ENCODE results near the gene CCDC50. TPM values are rescaled to one million over a fixed set of nuclear protein-coding genes. Genes with fewer than 3 reads are reported as not detected.

The CCDC50 gene
- total RNA-seq, 1 experiment from 2014 or later, result 106 TPM

DNA sequence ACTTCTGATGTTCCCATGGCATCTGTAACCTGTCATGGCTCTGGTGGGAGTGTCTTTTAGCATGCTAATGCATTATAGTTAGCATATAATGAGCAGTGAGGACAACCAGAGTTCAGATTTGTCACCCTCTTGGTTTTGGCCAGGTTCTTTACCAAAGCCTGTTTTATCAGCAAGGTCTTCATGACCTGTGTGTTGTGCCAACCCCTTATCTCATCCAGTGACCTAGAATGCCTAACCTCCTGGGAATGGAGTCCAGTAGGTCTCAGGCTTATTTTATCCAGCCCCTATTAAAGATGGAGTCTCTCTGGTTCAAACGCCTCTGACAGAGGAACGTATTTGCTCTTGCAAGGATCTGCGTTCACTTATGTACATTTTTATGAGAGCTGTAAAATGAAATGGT is 61.4 kb downstream of the CCDC50 start:
- TF ChIP-seq, protein P1, sequence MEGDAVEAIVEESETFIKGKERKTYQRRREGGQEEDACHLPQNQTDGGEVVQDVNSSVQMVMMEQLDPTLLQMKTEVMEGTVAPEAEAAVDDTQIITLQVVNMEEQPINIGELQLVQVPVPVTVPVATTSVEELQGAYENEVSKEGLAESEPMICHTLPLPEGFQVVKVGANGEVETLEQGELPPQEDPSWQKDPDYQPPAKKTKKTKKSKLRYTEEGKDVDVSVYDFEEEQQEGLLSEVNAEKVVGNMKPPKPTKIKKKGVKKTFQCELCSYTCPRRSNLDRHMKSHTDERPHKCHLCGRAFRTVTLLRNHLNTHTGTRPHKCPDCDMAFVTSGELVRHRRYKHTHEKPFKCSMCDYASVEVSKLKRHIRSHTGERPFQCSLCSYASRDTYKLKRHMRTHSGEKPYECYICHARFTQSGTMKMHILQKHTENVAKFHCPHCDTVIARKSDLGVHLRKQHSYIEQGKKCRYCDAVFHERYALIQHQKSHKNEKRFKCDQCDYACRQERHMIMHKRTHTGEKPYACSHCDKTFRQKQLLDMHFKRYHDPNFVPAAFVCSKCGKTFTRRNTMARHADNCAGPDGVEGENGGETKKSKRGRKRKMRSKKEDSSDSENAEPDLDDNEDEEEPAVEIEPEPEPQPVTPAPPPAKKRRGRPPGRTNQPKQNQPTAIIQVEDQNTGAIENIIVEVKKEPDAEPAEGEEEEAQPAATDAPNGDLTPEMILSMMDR (conservative IDR thresholded peaks at IDR 0.05), result no peak
- TF ChIP-seq EZH2 (IDR thresholded peaks at IDR 0.05; ENCODE audit: low read depth), result no peak
- no peak overlapping the region for H2AFZ ChIP-seq
- no peaks in the 10 kb centered on the region for H3K4me1 ChIP-seq (replicated peaks; ENCODE audit: insufficient read depth)
- peaks cover 27% of the 10 kb centered on the region for H3K36me3 ChIP-seq (ENCODE audit: low read depth)
- no peak for DNase-seq
- ChIA-PET POLR2A (ENCODE audit: unreplicated experiment) (no interaction called here), CTCF (no interaction called here)
- BruUV-seq (replicated peaks), result no TSS peak
- no peaks in the 10 kb centered on the region for H3K79me2 ChIP-seq (ENCODE audit: low read depth)
- H3K4me2 ChIP-seq, result no peak overlapping the region
- intact Hi-C loops (cut with micrococcal nuclease; ENCODE audit: unreplicated experiment), result no loop called here
- H3K27me3 ChIP-seq (ENCODE audit: insufficient read depth, low read depth), result no peaks in the 10 kb centered on the region
- no peaks in the 10 kb centered on the region for H3K9me2 ChIP-seq (ENCODE audit: insufficient read depth)
- no peak overlapping the region for H3K4me3 ChIP-seq
- no peaks in the 10 kb centered on the region for H4K20me1 ChIP-seq (ENCODE audit: insufficient read depth)
- no peaks in the 10 kb centered on the region for H3K9me3 ChIP-seq (ENCODE audit: insufficient read depth, low read depth)
- H3F3A ChIP-seq (ENCODE audit: insufficient read depth, low read depth), result no peaks in the 10 kb centered on the region
- H3K27ac ChIP-seq, result no peak overlapping the region

DNA sequence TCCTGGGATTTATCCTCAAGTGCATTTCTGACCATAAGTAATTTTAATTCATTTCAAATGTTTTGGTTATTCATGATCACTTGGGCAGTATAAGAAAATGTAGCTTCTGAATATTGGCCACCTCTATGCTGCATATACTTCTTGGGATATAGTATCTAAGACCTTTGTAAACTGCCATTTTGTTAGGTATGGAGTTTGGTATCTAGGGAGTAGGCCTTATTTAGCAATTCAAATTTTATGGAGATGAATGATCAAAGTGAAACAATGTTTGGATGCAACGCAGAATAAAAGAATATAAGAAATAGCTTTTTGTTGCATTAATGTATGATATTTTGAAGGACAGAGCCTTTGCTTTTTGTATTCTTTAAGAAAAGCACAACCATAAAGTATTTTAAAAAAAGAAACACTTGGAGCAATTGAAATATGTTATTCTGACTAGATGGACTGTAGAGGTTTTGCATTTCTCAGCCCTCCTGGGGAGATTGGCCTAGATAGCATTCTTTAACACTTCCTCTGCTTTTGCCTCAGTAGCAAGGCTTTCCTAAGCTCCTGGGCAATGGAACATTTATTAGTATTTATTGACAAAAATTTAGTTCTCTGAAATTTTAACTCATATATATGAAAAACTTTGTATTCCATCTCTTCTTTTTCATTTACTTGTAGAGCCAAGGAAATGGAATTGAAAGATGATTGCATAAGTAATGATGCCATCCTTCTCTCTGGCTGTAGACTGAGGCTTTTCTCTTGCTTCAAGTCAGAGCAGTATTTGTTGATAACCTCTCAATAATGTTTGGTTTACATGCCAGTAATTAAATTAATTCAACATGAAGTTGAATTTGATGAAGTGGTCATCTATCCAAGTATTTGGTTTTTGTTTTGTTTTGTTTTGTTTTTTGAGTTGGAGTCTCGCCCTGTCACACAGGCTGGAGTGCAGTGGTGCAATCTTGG is 62.9 kb downstream of the CCDC50 start:
- DNase-seq, result no peak
- Histone ChIP-seq H3F3A (ENCODE audit: insufficient read depth, low read depth) (no peaks in the 10 kb centered on the region), H3K27me3 (ENCODE audit: insufficient read depth, low read depth) (no peaks in the 10 kb centered on the region), H2AFZ (no peak overlapping the region), H3K79me2 (ENCODE audit: low read depth) (no peaks in the 10 kb centered on the region), H3K4me2 (no peak overlapping the region), H4K20me1 (ENCODE audit: insufficient read depth) (no peaks in the 10 kb centered on the region), H3K4me1 (replicated peaks; ENCODE audit: insufficient read depth) (no peaks in the 10 kb centered on the region), H3K4me3 (no peak overlapping the region), H3K27ac (no peak overlapping the region), H3K36me3 (ENCODE audit: low read depth) (peaks cover 27% of the 10 kb centered on the region), H3K9me2 (ENCODE audit: insufficient read depth) (no peaks in the 10 kb centered on the region), H3K9me3 (ENCODE audit: insufficient read depth, low read depth) (no peaks in the 10 kb centered on the region)
- BruUV-seq (replicated peaks), result no TSS peak
- intact Hi-C loops (cut with micrococcal nuclease; ENCODE audit: unreplicated experiment), result no loop called here
- TF ChIP-seq, protein P1 (conservative IDR thresholded peaks at IDR 0.05), result no peak
- TF ChIP-seq EZH2 (IDR thresholded peaks at IDR 0.05; ENCODE audit: low read depth), result no peak
- ChIA-PET CTCF (no interaction called here), POLR2A (ENCODE audit: unreplicated experiment) (no interaction called here)

DNA sequence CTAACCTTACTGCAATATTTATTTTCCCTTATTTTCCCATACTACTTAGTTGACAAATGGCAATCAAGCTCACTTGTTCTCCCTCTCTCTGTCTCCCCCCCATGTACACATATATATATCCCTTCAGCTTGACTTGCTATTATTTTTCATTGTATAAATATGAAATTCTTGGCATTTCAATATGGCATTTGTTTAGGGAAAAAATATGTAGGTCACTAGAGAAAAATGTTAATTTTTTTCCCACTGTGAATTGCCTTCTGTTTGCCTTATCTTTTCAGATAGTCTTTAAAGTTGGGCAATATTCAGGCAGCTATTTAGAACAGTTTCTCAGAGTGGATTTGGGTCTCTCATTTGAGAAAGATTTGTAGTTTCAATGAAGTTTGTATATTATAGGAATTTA is 64.0 kb downstream of the CCDC50 start:
- Histone ChIP-seq H4K20me1 (ENCODE audit: insufficient read depth) (no peaks in the 10 kb centered on the region), H3K79me2 (ENCODE audit: low read depth) (no peaks in the 10 kb centered on the region), H3K4me3 (no peak overlapping the region), H3K27me3 (ENCODE audit: insufficient read depth, low read depth) (no peaks in the 10 kb centered on the region), H3K36me3 (ENCODE audit: low read depth) (peaks cover 27% of the 10 kb centered on the region), H3K4me1 (replicated peaks; ENCODE audit: insufficient read depth) (no peaks in the 10 kb centered on the region), H3K27ac (no peak overlapping the region), H2AFZ (no peak overlapping the region), H3K9me3 (ENCODE audit: insufficient read depth, low read depth) (no peaks in the 10 kb centered on the region), H3K4me2 (no peak overlapping the region), H3F3A (ENCODE audit: insufficient read depth, low read depth) (no peaks in the 10 kb centered on the region), H3K9me2 (ENCODE audit: insufficient read depth) (no peaks in the 10 kb centered on the region)
- TF ChIP-seq, protein P1 (conservative IDR thresholded peaks at IDR 0.05), result no peak
- TF ChIP-seq EZH2 (IDR thresholded peaks at IDR 0.05; ENCODE audit: low read depth), result no peak
- POLR2A ChIA-PET (ENCODE audit: unreplicated experiment), result no interaction called here
- intact Hi-C loops (cut with micrococcal nuclease; ENCODE audit: unreplicated experiment), result no loop called here
- no TSS peak for BruUV-seq (replicated peaks)
- CTCF ChIA-PET, result no interaction called here
- DNase-seq, result no peak

Measured in PC-9 (cell line).